SW480 (cell line): Measurements from ENCODE around the gene FGFR3.
"Not testable (repeated sequence)": the region's sequence is repeated elsewhere in the genome, so short reads cannot be mapped to it uniquely, and the experiment has no call there.

Source experiments
- DNase-seq: peaks from one replicate; pipeline ENCODE4 v3.0.0-alpha.2; 2016; ENCODE audit warnings: low spot score

Gene FGFR3

GRCh38 chr4:1819284-1819683 lies 26.2 kb downstream of the FGFR3 start:
- no peak for DNase-seq

DNA sequence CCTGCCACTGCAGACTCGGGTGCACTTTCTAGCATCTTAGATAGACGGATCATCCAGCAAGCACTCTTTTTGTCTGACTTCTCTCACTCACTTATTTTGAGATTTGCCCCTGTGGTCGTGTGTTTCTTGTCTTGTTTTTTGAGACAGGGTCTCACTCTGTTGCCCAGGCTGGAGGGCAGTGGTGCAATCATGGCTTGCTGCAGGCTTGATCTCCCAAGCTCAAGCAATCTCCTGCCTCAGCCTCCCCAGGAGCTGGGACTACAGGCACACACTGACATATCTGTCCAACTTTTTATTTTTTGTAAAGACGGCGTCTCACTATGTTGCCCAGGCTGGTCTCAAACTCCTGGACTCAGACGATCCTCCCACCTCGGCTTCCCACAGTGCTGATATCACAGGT lies 26.7 kb downstream of the FGFR3 start:
- no peak for DNase-seq

GRCh38 chr4:1821679-1822567 lies 28.8 kb downstream of the FGFR3 start:
- no peak for DNase-seq

DNA sequence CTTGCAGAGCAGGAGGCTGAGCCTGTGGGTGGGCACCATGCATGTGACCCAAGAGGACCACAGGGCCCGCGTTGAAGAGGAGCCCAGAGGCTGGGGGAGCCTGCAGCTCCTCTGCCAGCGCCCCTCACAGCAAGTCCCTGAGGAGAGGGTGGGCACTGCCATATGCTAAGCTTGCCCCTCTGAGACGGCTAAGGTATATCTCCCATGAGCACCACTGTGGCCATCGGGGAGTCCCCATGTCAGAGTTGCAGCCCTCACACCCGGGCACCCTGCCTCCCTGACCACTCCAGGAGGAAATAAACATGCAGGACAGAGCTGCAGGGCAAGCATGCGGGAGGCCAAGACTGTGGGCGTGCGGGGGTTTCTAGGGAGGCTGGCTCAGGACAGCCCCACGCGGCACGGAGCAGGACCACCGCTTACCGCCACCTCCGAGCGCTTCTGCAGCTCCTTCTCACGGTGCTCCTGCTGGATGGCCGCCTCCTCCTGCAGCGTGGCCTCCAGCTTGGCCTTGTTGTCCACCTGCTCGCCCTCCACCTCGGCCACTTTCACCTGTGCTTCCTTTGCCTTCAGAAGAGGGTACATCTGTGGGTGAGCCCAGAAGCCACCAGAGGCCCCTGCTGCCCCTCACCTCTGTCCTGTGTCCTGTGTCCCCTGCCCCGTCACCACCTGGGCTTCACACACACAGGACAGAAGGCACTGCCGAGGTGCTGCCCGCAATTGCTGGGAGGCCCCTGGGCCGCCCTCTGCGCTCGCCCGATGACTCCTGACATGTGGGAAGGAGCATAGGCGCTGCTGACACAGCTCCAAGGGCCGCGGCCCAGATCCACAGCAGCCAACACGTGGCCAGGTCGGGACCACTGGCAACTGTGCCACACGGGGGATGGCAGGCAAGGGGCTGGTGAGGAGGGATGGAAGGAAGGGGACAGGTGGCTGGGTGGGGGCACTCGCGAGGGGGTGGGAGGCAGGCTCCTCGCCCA lies 29.8 kb downstream of the FGFR3 start:
- no peak for DNase-seq

GRCh38 chr4:1823545-1823932 lies 30.4 kb downstream of the FGFR3 start:
- DNase-seq: no peak

DNA sequence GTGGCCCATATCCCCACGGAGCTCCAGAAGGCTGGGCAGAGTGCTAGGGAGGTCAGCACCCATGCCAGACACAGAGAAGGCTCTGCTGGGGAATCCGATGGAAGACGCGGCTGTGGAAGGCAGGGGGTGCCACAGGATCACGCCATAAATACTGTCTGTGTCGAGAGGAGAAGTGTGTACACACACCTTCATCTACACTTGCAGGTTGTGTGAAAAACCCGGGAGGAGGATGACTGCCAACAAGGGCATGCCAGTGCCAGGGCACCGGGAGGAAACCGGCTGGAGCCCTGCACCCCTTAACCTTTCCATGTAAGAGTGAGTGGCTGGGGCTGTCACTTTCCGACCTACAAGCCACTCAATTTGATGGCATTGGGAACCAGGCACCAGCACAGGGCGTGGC lies 31.7 kb downstream of the FGFR3 start:
- DNase-seq: no peak

GRCh38 chr4:1825326-1825725 lies 32.2 kb downstream of the FGFR3 start:
- no peak for DNase-seq

GRCh38 chr4:1826531-1827350 lies 33.6 kb downstream of the FGFR3 start:
- no peak for DNase-seq

- DNase-seq: no peak
Observed at GRCh38 chr4:1830234-1830633, 37.1 kb downstream of the FGFR3 start.

GRCh38 chr4:1830642-1831228 lies 37.6 kb downstream of the FGFR3 start:
- no peak for DNase-seq

DNA sequence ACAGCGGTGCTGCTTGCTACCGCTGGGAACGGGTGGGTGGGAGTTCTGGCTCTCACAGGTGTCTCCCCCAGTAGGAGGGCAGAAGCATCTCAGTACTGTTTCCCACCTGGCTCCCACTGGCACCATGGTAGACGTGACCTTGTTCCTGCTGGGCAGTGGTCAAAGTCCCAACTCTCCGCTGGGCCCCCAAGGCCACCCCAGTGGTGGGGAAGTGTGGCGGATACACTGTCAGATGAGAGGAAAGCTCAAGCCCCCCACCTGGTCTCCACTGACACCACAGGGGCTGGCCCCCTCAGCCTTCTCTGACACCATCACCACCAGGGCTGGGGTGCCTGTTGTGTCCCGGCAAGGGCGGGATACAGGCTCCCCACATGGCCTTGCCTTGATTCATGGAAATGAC lies 38.2 kb downstream of the FGFR3 start:
- no peak for DNase-seq

DNA sequence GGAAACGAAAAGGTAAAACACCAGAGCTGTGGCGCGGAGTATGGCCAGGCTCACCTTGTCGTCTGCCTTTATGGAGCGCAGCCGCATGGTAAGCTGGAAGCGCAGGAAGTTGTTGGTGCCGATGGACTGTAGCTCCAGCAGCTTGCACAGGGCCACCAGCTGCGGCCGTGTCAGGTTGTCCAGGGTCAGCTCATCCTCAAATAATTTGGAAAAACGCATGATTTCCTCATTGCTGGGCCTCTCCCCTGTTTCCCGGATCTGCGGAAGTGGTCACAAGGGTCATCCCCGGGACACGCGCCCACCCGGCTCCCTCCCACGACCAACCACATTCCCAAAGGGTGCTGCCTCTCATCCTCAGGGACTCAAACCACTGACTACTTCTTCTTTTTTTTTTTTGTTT lies 39.6 kb downstream of the FGFR3 start:
- DNase-seq: no peak

- DNase-seq: no peak
Observed at GRCh38 chr4:1833307-1834046, 40.4 kb downstream of the FGFR3 start.

DNA sequence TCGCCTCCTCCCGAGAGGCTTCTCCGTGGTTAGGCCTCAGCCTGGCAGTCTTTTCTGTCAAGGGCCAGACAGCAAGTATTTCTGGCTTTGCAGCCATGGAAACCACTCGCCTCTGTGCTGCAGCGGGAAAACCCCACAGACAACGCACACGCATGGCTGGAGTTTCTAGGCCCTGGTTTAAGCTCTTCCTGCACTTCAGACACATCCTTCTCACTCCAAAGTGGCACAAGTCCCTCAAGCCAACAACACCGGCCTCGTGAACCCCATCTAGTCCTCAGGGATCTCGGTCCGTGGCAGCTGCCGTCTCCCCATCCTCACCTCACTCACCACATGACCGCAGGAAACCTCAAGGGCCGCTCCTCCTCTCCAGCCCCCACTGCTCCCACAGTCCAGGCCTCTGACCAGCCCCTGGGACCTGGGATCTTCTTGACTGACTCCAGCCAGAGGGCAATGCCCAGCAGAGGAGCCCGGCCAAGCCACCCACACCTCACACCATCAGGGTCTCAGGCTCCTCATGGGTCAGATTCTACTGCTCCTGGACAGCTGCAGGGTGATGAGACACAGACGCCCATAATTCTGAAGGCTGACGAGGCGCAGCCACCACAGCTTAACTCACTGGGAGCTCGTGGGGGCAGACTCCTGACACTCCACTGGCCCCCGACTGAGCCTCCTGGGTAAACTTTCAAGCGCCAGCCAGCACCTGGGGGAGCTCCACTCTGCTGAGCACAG lies 41.1 kb downstream of the FGFR3 start:
- no peak for DNase-seq

- not testable (repeated sequence) for DNase-seq
Observed at GRCh38 chr4:1835836-1836235, 42.7 kb downstream of the FGFR3 start.

DNA sequence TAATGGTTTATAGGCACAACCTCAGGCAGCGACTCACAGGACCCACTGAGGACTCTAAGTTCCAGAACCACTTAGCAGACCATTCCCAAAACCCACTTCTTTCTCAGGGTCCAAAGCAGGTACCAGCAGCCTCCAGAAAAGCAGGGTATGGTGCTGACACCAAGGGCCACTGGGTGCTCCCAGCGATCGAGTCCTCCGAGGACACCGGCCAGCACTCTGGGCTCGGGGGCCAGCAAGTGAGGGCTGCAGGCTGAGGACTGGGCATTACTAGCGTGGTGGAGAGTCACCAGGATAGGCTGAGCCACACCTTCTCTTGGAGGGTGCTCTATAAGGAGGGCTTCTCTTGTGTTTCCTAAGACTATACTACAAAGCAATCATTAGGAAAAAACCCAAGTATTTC lies 43.6 kb downstream of the FGFR3 start:
- DNase-seq: no peak

- DNase-seq: no peak
Observed at GRCh38 chr4:1837069-1837468, 44.0 kb downstream of the FGFR3 start.

DNA sequence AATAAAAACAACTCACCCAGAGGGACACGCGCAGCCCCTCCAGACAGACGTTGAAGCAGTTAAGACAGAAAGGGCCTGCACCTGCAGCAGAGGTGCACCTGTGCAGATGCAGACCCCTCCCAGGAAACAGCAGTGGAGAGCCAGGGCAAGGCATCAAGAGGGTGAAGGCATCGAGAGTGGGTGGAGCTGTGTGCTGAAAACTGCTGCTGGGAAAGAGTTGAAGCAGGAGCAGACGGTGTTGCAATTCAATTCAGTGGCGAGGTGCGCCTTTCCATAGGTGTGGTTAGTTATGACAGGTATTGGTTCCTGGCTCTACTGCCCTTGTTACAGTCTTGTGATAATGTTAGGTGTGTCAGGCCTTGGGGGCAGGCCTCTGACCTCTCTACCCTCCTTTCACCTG lies 46.2 kb downstream of the FGFR3 start:
- no peak for DNase-seq

DNA sequence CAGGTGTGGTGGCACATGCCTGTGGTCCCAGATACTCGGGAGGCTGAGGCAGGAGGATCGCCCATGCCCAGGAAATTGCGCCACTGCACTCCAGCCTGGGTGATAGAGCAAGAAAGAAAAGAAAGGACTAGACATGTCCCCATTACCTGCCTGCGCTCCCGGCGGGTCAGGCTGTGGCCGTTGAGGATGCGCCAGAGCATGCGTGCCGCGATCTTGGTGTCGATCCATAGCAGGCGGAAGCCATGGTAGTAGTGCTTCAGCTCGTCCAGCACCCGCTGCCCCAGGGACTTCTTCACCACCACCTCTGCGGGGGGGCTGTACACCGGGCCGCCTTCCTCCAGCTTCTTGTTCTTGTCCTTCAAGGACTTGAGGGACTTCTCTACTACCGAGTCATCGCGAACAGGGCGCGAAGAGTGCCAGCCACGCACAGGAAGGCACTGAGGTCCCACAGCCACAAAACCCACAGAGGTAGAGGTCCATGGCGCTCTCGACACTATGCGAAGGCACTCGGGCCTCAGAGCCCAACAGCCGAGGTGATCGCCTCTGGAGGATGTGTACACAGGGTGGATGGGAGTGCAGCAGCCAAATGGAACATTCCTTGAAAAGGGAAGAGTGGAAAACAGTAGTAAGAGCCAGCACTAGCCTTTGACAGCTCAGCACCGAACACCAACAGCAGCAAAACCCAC lies 48.3 kb downstream of the FGFR3 start:
- no peak for DNase-seq

GRCh38 chr4:1841887-1842210 lies 48.8 kb downstream of the FGFR3 start:
- no peak for DNase-seq
